NCI-H2107 (cell line): ENCODE data around the gene CTSZ.
"Not testable (repeated sequence)": the region's sequence is repeated elsewhere in the genome, so short reads cannot be mapped to it uniquely, and the experiment has no call there.

ENCODE experiments used
- DNase-seq: peaks from one replicate; lab custom pipeline; 2025; lab: John Stamatoyannopoulos, UW

The CTSZ gene

DNA sequence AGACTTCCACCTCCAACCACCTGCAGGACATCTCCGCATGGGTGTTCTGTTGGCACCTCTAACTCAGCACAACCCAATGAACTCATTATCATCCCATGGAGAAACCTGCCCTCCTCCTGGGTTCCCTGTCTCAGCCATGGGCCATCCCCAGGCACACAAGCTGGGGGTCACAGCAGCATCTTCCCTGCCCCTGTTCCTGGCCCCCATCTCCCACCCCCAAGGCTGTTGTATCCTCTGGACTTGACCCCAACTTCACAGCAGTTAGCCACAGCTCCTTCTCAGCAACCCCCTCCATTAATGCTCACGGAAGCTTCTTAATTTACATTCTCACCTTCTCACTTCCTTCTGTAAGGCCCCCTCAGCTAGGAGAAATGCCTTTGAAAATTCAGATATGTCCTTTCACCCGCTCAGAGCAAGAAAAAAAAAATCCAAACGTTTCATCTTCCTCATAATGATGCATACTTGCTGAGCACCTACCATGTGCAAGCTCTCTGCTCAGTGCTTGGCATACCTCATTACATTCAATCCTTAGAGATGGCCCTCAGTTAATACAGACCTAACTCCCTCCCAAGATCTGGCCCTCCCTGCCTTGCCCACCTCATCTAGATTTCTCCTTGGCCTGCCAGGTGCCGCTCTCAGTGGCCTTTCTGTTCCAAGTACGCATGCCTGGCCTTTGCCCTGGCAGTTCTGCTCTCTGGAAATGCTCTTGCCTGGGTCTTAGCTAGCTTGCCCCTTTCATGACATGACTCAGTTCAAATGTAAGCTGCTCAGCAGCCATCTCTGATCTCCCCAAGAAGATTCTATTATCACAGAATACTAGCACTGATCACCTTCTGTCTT is 28.5 kb downstream of the CTSZ start:
- no peak for DNase-seq

DNA sequence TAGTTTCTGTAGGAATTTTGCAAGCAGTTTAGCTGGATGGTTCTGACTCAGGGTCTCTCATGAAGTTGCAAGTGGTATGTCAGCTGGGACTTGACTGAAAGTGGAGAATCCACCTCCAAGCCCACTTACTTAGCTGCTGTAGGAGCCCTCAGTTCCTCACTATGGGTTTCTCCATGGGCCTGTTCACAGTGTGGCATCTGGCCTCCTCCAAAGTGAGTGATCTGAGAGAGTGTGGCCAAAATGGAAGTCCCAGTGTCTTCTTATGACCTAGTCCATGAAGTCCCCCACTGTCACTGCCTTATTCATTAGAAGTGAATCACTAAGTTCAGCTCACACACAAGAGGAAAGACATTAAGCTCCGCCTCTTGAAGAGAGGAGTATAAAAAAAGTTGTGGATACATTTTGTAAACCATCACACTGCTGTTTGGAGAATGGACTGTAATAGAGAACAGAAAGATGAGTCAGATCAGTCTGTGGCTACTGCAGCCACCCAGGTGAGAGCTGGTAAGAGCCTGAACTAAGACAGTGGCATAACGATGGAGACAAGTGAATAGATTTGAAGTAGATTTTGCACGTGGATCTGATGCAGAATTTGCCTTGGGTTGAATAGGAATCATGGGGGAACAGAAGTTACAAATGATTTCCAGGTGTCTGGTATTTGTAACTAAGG is 30.9 kb downstream of the CTSZ start:
- no peak for DNase-seq

DNA sequence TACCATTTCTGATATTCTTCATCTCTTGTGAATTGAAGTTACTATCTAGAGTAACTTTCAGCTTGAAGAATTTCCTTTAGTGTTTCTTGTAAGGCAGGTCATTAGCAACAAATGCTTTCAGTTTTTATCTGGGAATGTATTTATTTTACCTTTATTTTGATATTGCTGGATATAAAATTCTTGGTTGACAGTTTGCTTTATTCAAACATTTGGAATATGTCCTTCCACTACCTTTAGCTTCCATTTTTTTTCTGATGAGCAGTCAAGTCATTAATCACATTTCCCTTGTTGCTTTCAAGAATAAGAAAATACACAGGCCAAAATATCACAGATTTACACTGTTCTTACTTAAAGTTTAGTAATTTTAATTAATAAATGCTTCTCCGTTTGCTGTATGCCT is 31.7 kb downstream of the CTSZ start:
- no peak for DNase-seq

DNA sequence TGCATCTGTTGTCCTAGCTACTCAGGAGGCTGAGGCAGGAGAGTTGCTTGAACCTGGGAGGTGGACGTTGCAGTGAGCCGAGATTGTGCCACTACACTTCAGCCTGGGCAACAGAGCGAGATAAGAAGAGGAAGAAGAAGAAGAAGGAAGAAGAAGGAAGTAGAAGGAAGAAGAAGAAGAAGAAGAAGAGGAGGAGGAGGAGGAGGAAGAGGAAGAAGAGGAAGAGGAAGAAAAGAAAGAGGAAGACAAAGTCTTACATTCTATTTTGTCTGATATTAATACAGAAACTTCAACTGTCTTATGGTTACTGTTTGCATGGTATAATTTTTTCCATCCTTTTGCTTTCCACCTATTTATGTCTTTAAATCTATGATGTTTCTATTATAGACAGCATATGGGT is 33.2 kb downstream of the CTSZ start:
- no peak for DNase-seq

DNA sequence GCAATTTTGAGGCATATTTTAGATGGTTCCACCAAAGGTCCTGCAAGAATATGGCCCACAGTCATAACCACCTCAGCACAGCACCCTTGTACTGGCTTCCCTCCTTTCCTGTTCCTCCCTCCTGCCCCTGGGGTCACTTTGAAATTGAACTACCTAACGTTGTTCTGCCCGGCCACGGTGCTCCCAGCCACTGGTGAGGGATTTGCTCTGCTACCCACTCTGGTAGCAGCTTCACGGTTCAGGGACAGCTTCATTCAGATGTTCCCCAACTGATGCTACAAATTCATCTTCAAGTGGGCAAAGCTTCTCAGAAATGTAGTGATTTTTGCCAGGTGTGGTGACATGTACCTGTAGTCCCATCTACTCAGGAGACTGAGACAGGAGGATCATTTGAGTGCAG is 33.9 kb downstream of the CTSZ start:
- DNase-seq: no peak

DNA sequence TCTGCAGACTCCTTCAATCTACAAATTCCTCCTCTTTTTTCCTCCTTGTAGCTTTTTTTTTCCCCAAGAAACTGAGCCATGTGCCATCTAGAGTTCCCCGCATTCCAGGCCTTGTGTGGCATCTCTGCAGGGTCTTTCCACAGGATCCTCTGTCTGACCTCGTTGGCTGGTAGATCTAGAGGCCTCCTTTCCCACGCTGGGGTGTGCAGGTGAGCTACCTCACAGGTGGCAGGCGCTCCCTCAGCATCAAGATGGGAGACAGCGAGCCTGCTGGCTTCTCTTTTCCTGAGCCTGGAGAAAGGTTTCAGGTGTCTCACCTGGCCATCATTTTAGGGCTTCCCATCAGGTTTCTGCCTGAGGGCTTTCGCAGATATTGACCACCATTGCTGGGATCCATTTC is 35.6 kb downstream of the CTSZ start:
- DNase-seq: no peak

DNA sequence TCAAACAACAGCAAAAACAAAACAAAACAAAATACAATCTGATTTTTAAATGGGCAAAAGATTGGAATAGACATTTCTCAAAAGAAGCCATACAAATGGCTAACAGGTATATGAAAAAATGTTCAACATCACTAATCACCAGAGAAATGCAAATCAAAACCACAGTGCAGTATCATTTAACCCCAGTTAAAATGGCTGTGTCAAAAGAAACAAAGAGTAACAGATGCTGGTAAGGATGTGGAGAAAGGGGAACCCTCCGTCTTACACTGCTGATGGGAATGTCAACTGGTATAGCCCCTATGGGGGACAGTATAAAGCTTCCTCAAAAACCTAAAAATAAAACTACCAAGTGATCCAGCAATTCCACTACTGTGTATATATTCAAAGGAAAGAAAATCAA is 36.9 kb downstream of the CTSZ start:
- DNase-seq: no peak

DNA sequence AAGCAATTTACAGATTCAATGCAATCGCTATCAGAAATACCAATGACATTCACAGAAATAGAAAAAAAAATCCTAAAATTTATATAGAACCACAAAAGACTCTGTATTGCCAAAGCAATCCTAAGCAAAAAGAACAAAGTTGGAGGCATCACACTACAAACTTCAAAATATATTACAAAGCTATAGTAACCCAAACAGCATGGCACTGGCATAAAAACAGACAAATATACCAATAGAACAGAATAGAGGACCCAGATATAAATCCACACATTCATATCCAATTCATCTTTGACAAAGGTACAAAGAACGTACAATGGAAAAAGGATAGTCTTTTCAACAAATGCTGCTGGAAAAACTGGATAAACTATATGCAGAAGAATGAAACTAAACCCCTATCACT is 37.6 kb downstream of the CTSZ start:
- DNase-seq: no peak

DNA sequence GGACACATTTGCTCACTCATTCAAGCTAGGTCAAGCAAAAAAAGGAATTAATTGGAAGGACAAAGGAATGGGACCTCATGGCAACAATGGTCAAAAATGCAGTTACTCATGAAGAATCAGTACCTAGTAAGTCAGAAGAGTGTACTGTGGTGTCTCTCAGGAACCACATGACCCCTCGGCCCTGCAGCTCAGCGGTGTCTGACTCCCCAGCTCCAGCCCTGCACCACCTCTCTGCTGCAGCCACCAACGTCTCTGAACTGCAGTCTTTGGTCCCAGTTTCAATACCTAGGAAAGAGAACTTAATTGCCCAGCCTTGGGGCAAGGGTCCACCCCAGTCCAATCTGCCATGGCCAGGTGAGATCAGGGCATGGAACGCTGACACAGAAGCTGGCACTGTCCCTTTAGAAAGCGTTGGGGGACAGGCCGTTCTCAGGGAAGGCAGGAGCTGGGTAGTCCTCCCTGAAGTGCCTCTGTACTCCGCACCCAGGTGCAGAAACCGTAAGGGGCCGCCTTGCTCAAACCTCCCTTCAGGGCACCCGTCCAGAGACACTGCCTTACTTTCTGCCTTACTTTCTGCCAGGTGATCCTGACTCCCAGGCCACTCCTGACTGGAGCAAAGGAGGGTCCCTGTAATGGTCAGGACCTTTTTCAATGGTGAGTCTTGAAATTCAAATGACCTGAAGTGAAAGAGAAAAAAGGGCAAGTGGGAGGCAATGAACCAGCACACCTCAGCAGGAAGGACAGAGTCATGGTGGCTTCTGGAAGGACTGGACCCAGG is 39.2 kb downstream of the CTSZ start:
- DNase-seq: no peak

DNA sequence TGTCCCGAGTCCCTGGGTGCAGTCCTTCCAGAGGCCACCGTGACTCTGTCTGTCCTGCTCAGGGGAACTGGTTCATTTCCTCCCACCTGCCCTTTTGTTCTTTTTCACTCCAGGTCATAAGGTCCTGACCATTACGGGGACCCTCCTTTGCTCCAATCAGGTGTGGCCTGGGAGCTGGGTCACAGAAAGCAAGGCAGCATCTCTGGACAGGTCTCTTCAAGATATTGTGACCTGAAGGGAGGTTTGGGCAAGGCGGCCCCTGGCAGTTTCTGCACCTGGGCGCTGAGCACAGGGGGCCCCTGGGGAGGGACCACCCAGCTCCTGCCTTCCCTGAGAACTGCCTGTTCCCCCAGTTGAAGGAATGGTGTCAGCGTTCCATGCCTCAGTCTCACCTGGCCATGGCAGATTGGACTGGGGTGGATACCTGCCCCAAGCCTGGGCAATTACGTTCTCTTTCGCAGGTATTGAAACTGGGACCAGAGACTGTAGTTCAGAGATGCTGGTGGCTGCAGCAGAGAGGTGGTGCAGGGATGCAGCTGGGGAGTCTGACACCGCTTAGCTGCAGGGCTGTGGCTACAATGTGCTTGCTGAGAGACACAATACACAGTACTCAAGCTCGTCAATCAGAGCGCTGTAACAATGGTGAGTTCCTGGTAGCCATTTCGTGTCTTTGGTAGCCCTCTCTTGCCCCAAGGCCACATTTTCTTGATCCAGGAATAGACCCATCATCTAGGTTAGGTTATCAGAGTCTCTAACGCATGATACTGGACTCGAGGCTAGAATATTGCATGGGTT is 41.6 kb downstream of the CTSZ start:
- no peak for DNase-seq

DNA sequence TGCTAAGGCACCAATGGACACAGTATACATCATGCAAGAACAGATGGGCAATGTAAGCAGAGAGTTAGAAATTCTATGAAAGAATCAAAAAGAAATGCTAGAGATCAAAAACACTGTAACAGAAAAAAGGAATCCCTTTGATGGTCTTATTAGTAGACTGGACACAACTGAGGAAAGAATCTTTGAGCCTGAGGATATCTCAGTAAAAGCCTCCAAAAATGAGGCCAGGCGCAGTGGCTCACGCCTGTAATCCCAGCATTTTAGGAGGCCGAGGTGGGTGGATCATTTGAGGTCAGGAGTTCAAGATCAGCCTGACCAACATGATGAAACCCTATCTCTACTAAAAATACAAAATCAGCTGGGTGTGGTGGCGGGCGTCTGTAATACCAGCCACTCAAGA is 43.1 kb downstream of the CTSZ start:
- not testable (repeated sequence) for DNase-seq

DNA sequence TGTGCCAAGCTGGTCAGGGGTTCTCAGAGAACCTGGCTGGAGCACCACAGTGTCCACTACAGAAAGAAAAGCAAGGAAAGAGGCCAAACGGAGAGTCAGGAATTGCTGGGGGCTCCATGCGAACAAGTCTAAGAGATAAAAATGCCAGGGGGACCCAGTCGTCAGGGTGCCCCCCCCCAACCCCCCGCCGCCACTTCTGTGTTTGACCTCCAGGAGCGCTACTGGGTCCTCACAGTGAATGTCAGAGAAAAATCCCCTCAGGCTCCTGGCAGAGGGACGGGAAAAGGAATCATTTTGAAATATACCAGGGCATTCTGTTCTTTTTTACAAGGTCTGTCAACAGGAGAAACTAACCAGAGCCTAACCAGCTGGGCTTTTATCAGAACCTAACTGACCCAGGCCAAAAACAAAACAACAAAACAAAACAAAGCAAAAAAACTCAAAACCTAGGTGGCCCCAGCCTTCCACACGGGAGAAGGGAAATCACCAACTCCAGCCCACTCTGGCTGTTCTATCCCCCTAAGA is 43.9 kb downstream of the CTSZ start:
- no peak for DNase-seq

DNA sequence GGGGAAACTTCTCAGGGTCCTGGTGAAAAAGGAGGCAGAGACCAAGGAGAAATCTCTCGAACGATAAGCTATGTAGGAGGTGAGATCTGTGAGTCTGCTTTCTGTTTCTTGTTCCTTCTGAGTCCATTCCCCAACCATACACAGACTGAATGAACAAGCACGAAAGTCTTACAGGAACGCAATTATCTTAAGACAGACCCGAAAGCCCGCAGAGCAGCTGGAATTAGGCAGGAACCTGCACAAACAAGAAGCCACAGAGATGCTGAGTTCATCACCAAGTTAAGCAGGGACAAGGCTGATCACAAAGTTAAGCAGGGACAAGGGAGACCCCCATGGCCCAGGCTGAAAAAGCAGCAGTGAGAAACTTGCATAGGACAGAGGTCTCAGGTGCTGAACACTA is 47.4 kb downstream of the CTSZ start:
- DNase-seq: no peak

DNA sequence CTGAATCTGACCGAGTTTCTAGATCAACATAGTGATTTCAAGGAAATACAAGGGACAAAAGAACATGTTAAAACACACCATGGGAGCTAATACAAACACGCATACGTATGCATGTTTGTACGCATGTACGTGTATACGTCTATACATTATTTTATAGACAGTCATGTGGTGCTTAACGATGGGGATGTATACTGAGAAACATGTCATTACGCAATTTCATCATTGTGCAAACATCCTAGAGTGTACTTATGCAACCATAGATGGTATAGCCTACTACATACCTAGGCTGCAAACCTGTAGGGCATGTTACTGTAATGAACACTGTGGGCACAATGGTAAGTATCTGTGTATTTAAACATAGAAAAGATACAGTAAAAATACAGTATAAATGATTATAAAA is 51.0 kb downstream of the CTSZ start:
- no peak for DNase-seq

DNA sequence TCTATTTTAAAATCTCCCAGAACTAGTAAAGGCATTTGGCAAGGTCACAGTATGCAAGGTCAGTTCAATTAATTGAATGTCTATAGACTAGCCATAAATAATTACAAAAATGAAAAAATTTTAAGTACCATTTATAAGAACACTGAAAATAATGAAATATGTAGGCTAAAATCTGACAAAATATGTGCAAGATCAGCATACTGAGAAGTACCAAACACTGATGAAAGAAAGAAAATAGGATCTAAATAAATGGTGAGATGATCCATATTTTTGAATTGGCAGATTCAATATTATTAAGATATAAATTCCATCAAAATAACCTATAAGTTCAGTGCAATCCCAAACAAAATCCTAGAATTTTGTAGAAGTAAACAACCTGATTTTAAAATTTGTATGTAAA is 54.0 kb downstream of the CTSZ start:
- no peak for DNase-seq

DNA sequence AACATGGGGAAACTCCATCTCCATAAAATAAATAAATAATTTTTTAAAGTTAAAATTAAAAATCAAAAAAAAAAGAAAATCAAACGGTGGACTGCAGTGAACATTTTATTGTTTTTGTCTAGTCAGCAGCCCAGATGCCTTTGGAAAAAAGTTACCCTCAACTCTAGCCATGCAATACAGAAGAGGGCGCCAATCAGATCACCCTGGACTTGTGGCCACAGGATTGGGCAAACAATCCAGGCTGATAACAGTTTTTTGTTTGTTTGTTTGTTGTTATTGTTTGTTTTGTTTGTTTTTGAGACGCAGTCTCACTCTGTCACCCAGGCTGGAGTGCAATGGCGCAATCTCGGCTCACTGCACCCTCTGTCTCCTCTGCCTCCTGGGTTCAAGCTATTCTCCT is 56.5 kb downstream of the CTSZ start:
- DNase-seq: no peak

DNA sequence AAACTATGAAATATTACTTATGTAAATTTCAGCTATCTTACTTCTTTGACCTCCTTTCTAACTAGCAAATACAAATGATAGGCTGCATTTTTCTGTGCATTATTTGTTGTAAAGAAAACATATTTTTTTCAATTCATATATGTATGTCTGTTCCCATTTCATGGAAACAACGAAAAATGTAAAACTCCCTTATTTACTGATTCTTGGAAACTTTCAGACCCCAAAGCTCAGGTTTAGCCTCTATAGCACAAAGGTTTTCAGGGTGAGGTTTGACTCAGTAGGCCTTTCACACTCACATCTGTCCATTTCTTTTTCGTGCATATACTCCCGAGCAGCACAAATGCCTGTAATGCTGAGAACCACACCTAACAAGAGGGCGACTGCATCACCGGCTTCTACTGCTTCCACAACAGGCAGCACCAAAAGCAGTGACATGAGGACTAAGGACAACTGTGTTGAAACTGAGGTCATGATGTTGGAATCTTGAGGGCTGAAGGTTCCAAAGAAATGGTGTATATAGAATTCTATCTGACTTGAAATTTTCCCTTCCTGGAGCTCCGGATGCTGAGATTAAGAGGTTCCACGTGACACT is 59.2 kb downstream of the CTSZ start:
- DNase-seq: not testable (repeated sequence)

DNA sequence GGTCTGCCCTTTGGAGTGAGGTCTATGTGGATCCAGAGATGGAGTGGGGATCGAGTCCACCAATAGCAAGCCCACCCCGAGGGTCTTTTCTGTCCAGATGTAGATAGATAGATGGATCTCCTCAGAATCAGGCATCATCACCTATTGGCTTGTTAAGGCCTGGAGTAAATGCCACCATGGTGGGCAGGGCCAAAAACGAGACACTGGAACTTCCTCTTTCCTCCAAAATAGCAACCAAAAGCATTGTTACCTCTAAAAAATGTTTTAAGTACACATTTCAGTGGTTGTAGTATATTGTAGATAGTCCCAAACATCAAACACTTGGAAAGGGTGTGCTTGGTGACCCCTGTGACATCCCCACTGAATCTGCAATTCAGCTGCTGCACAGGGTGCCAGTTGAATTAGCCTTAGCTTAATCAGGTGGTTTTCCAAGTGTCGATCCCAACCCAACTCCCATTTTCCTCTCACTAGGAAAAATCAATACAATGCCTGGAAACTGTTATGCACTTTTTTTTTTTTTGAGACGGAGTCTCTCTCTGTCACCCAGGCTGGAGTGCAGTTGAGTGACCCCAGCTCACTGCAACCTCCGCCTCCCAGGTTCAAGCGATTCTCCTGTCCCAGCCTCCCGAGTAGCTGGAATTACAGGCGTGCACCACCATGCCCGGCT is 61.0 kb downstream of the CTSZ start:
- no peak for DNase-seq
